Immature natural killer cell (primary cell): ENCODE results near the gene KCNJ9. TPM values are rescaled to one million over a fixed set of nuclear protein-coding genes. Genes with fewer than 3 reads are reported as not detected.
"Not testable (repeated sequence)": the region's sequence is repeated elsewhere in the genome, so short reads cannot be mapped to it uniquely, and the experiment has no call there.

Experiments
- DNase-seq, 3 donors: peaks; one replicate each; pipeline ENCODE4 v3.0.0; 2022; ENCODE audit warnings: mixed read lengths in 1 of 3
- H3K27ac Mint-ChIP-seq, 6 donors: one replicate each; pipeline ENCODE4 v1.8.0; 2020; ENCODE audit warnings: mixed read lengths in 6 of 6, mild to moderate bottlenecking in 5 of 6, inconsistent platforms in 4 of 6, moderate library complexity in 3 of 6
- H3K27me3 Mint-ChIP-seq, 3 donors: one replicate each; pipeline ENCODE4 v1.8.0; 2020 to 2021; ENCODE audit warnings: low read depth in 3 of 3, mild to moderate bottlenecking in 3 of 3, mixed read lengths in 3 of 3, moderate library complexity in 3 of 3, inconsistent platforms in 1 of 3
- H3K36me3 Mint-ChIP-seq, 3 donors: one replicate each; pipeline ENCODE4 v1.8.0; 2020; ENCODE audit warnings: mixed read lengths in 3 of 3, inconsistent platforms in 2 of 3, mild to moderate bottlenecking in 2 of 3
- H3K4me1 Mint-ChIP-seq, 2 donors: one replicate each; pipeline ENCODE4 v1.8.0; 2020; ENCODE audit warnings: inconsistent platforms in 2 of 2, mild to moderate bottlenecking in 2 of 2, mixed read lengths in 2 of 2, moderate library complexity in 1 of 2
- H3K4me3 Mint-ChIP-seq, 5 donors: one replicate each; pipeline ENCODE4 v1.8.0; 2020; ENCODE audit warnings: mild to moderate bottlenecking in 5 of 5, mixed read lengths in 5 of 5, inconsistent platforms in 3 of 5, moderate library complexity in 3 of 5
- H3K9me3 Mint-ChIP-seq, 6 donors: one replicate each; pipeline ENCODE4 v1.8.0; 2020; ENCODE audit warnings: mild to moderate bottlenecking in 6 of 6, mixed read lengths in 6 of 6, inconsistent platforms in 4 of 6, moderate library complexity in 3 of 6
- polyA plus RNA-seq, 3 donors: library from polyadenylated mRNA; unstranded; fragments of 300-500 nt; fragmentation: Illumina TruSeq; gene quantifications; one replicate each; pipeline ENCODE4 v1.2.3, GENCODE V29; 2021

Gene KCNJ9
- polyA plus RNA-seq, 3 donors from 2014 or later = not detected

DNA sequence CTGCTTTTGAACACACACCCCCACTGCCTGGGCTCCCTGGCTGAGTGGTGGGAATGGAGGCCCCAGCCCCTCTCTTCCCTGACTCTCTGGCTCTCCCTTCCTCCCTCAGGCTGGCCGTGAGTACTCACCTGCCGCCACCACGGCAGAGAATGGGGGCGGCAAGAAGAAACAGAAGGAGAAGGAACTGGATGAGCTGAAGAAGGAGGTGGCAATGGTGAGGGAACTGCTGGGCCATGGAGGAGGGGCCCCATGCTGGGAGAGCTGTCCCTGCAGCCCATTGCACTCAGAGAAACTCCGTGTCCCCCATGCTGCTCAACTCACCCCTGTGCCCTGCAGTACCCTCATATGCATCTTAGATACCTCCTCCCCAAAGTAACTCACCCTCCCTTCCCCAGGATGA lies 39.5 kb downstream of the KCNJ9 start:
- no peaks in the 10 kb centered on the region for H3K4me1 Mint-ChIP-seq
- H3K27me3 Mint-ChIP-seq = peaks cover 2 to 8% (median 4%) of the 10 kb centered on the region in 3 donors
- DNase-seq = no peak
- no peak overlapping the region for H3K4me3 Mint-ChIP-seq
- no peaks in the 10 kb centered on the region for H3K36me3 Mint-ChIP-seq
- H3K9me3 Mint-ChIP-seq = no peaks in the 10 kb centered on the region
- no peak overlapping the region for H3K27ac Mint-ChIP-seq

DNA sequence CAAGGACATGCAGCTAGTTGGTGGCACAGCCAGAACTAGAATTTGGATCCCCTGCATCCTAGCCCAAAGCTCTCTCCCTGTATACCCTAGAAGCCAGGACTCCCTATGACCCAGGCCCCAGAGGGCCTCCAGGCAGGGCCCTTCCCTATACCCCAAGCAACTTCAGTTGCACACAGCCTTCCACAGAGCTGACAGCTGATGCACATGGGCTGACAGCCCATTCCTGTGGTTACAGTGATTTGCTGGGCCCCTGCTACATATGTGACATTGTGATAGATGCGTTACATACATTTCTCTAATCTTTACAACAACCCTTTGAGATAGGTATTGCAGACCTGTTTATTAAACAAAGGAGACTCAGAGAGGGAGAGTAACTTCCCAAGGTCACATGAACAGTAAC lies 40.0 kb downstream of the KCNJ9 start:
- H3K9me3 Mint-ChIP-seq = no peaks in the 10 kb centered on the region
- DNase-seq = no peak
- H3K4me3 Mint-ChIP-seq = no peak overlapping the region
- H3K36me3 Mint-ChIP-seq = no peaks in the 10 kb centered on the region
- peaks cover 2 to 8% (median 4%) of the 10 kb centered on the region in 3 donors for H3K27me3 Mint-ChIP-seq
- no peak overlapping the region for H3K27ac Mint-ChIP-seq
- no peaks in the 10 kb centered on the region for H3K4me1 Mint-ChIP-seq

- no peak for DNase-seq
- no peak overlapping the region for H3K4me3 Mint-ChIP-seq
- no peaks in the 10 kb centered on the region for H3K9me3 Mint-ChIP-seq
- peaks cover 0 to 8% (median 4%) of the 10 kb centered on the region in 3 donors for H3K27me3 Mint-ChIP-seq
- no peaks in the 10 kb centered on the region for H3K4me1 Mint-ChIP-seq
- no peaks in the 10 kb centered on the region for H3K36me3 Mint-ChIP-seq
- no peak overlapping the region for H3K27ac Mint-ChIP-seq
Measured at GRCh38 chr1:160122978-160123495, 41.7 kb downstream of the KCNJ9 start.

DNA sequence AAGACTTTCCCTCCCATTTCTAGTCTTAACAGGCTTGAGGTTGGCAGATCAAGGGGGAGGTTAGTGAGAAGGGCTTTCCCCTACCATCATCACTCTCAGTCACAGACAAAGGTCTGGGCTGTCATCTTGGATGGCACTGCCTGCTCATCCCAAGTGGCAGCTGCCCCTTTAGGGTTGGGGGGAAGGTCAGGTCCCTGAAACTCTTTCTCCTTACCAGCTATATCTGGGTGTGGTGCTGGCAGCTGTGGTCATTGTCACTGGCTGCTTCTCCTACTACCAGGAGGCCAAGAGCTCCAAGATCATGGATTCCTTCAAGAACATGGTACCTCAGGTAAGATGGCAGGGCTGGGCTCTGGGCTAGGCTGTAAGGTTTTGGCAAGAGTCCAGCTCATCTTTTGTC lies 42.4 kb downstream of the KCNJ9 start:
- H3K4me1 Mint-ChIP-seq = no peaks in the 10 kb centered on the region
- H3K27me3 Mint-ChIP-seq = peaks cover 0 to 8% (median 4%) of the 10 kb centered on the region in 3 donors
- no peaks in the 10 kb centered on the region for H3K9me3 Mint-ChIP-seq

GRCh38 chr1:160124705-160125478 lies 43.6 kb downstream of the KCNJ9 start:
- H3K4me3 Mint-ChIP-seq = no peak overlapping the region
- no peaks in the 10 kb centered on the region for H3K4me1 Mint-ChIP-seq
- no peak for DNase-seq
- no peak overlapping the region for H3K27ac Mint-ChIP-seq
- no peaks in the 10 kb centered on the region for H3K36me3 Mint-ChIP-seq
- peaks cover 0 to 8% (median 4%) of the 10 kb centered on the region in 3 donors for H3K27me3 Mint-ChIP-seq
- H3K9me3 Mint-ChIP-seq = no peaks in the 10 kb centered on the region

More for the DNA sequence above, 42.4 kb downstream of the KCNJ9 start:
- Mint-ChIP-seq H3K27ac (no peak overlapping the region), H3K36me3 (no peaks in the 10 kb centered on the region), H3K4me3 (no peak overlapping the region)
- DNase-seq = no peak

GRCh38 chr1:160125746-160126145 lies 44.4 kb downstream of the KCNJ9 start:
- Mint-ChIP-seq H3K27me3 (peaks cover 1 to 8% (median 4%) of the 10 kb centered on the region in 3 donors), H3K36me3 (no peaks in the 10 kb centered on the region), H3K27ac (no peak overlapping the region), H3K4me3 (no peak overlapping the region), H3K4me1 (no peaks in the 10 kb centered on the region), H3K9me3 (no peaks in the 10 kb centered on the region)
- DNase-seq = no peak

DNA sequence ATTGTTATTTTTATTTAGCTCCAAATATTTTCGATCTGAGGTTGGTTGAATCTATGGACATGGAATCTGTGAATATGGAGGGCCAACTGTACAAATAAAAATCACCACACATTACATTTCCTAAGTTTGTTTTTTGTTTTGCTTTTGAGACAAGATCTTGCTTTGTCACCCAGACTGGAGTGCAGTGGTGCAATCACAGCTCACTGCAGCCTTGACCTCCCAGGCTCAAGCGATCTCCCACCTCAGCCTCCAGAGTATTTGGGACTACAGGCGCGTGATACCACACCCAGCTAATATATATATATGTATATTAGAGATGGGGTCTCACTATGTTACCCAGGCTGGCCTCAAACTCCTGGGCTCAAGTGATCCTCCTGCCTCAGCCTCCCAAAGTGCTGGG lies 45.0 kb downstream of the KCNJ9 start:
- not testable (repeated sequence) for H3K9me3 Mint-ChIP-seq, DNase-seq, H3K36me3 Mint-ChIP-seq, H3K27ac Mint-ChIP-seq, H3K4me3 Mint-ChIP-seq, H3K27me3 Mint-ChIP-seq, H3K4me1 Mint-ChIP-seq

DNA sequence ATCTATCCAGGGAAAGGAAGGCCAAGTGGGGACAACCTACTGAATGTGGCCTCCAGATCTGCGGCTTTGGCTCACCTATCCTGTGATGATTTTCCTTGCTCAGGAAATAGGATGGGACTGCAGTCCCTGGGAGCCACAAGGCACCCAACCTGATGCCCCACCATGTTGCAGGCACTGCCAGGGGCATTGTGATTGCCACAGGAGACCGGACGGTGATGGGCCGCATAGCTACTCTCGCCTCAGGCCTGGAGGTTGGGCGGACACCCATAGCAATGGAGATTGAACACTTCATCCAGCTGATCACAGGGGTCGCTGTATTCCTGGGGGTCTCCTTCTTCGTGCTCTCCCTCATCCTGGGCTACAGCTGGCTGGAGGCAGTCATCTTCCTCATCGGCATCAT lies 46.0 kb downstream of the KCNJ9 start:
- DNase-seq = no peak
- Mint-ChIP-seq H3K4me1 (no peaks in the 10 kb centered on the region), H3K4me3 (no peak overlapping the region), H3K27ac (no peak overlapping the region), H3K27me3 (peaks cover 2 to 6% (median 4%) of the 10 kb centered on the region in 3 donors), H3K9me3 (no peaks in the 10 kb centered on the region), H3K36me3 (no peaks in the 10 kb centered on the region)

DNA sequence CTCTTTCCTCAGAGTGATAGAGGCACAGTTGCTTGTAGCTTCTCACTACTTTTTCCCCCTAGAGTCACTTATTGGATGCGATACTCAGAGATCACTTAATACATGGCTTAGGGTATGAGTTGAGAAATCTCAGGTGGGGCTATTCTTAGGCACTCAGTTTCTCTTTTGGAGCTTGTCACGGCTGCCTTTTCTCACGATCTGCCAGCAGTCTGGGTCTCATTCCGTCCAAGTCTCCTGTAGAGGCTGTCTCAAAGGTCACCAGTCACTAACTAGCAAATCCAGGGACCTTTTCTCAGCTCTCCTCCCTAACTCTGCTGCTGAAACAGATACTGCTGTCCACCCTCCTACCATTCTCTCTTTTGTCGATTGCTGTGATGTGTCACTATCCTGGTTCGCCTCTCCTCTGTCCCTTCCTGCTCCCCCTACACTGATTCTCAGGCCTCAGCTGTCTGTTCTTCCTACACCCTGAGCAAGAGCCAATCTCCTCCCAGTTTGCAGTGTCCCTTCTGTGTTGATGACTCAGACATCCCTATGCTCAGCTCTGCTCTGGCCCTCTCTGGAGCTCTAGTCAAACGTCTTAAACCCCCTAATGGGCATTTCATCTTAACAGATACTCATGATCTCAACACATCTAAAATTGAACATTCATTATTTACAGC lies 46.7 kb downstream of the KCNJ9 start:
- H3K4me3 Mint-ChIP-seq = no peak overlapping the region
- DNase-seq = no peak
- peaks cover 2 to 7% (median 4%) of the 10 kb centered on the region in 3 donors for H3K27me3 Mint-ChIP-seq
- no peaks in the 10 kb centered on the region for H3K4me1 Mint-ChIP-seq
- H3K27ac Mint-ChIP-seq = no peak overlapping the region
- no peaks in the 10 kb centered on the region for H3K36me3 Mint-ChIP-seq
- no peaks in the 10 kb centered on the region for H3K9me3 Mint-ChIP-seq

GRCh38 chr1:160128636-160129035 lies 47.3 kb downstream of the KCNJ9 start:
- Mint-ChIP-seq H3K4me1 (no peaks in the 10 kb centered on the region), H3K27ac (no peak overlapping the region), H3K36me3 (no peaks in the 10 kb centered on the region), H3K9me3 (no peaks in the 10 kb centered on the region), H3K4me3 (no peak overlapping the region), H3K27me3 (peaks cover 2 to 8% (median 4%) of the 10 kb centered on the region in 3 donors)
- DNase-seq = no peak

DNA sequence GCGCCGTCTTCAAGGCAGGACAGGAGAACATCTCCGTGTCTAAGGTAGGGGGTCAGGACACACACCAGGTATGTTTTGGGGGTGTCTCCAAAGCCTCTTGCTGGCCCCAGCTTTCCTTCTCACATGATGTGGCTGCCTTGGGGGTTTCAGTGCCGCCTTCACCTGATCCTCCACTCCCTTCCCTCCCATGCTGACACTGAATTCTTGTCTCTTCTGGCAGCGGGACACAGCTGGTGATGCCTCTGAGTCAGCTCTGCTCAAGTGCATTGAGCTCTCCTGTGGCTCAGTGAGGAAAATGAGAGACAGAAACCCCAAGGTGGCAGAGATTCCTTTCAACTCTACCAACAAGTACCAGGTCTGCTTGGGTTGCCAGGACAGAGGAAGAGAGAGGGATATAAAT lies 47.7 kb downstream of the KCNJ9 start:
- no peak for DNase-seq
- Mint-ChIP-seq H3K27me3 (peaks cover 2 to 8% (median 4%) of the 10 kb centered on the region in 3 donors), H3K9me3 (no peaks in the 10 kb centered on the region), H3K27ac (no peak overlapping the region), H3K4me3 (no peak overlapping the region), H3K4me1 (no peaks in the 10 kb centered on the region), H3K36me3 (no peaks in the 10 kb centered on the region)

- Mint-ChIP-seq H3K36me3 (no peaks in the 10 kb centered on the region), H3K27me3 (peaks cover 2 to 8% (median 4%) of the 10 kb centered on the region in 3 donors), H3K4me1 (no peaks in the 10 kb centered on the region), H3K27ac (no peak overlapping the region), H3K9me3 (no peaks in the 10 kb centered on the region), H3K4me3 (no peak overlapping the region)
- DNase-seq = no peak
Measured at GRCh38 chr1:160129558-160129957, 48.2 kb downstream of the KCNJ9 start.

- no peaks in the 10 kb centered on the region for H3K36me3 Mint-ChIP-seq
- peaks cover 1 to 8% (median 2%) of the 10 kb centered on the region in 3 donors for H3K27me3 Mint-ChIP-seq
- DNase-seq = no peak
- no peaks in the 10 kb centered on the region for H3K4me1 Mint-ChIP-seq
- no peak overlapping the region for H3K4me3 Mint-ChIP-seq
- no peak overlapping the region for H3K27ac Mint-ChIP-seq
- no peaks in the 10 kb centered on the region for H3K9me3 Mint-ChIP-seq
Measured at GRCh38 chr1:160129966-160130365, 48.6 kb downstream of the KCNJ9 start.

- peaks cover 1 to 8% (median 2%) of the 10 kb centered on the region in 3 donors for H3K27me3 Mint-ChIP-seq
- H3K4me1 Mint-ChIP-seq = no peaks in the 10 kb centered on the region
- no peak for DNase-seq
- H3K4me3 Mint-ChIP-seq = no peak overlapping the region
- H3K27ac Mint-ChIP-seq = no peak overlapping the region
- H3K36me3 Mint-ChIP-seq = no peaks in the 10 kb centered on the region
- H3K9me3 Mint-ChIP-seq = no peaks in the 10 kb centered on the region
Measured at GRCh38 chr1:160130486-160130885, 49.1 kb downstream of the KCNJ9 start.
